Measurements from ENCODE around the gene SPATA17. TPM values are rescaled to one million over a fixed set of nuclear protein-coding genes. Genes with fewer than 3 reads are reported as not detected.

The SPATA17 gene
- total and polyA plus RNA-seq, 2 donors (not counting 3 experiments of a cell fraction or from before 2014, with no cell fraction given): not detected

GRCh38 chr1:217861658-217862057, 230.5 kb downstream of the SPATA17 start:
- no peak for DNase-seq (ENCODE audit: low read depth, low spot score)
- no peak for FAIRE-seq
- no peaks in the 10 kb centered on the region for H3K36me3 ChIP-seq (ENCODE audit: control insufficient read depth in 2 of 2, extremely low read depth in 1 of 2, insufficient read depth in 2 of 2, low read length in 2 of 2)
- no peaks in the 10 kb centered on the region for H3K9me3 ChIP-seq (replicated peaks; ENCODE audit: control insufficient read depth, insufficient read depth, low read length)
- no peak overlapping the region for H3K4me3 ChIP-seq (replicated peaks in 1 of 3; ENCODE audit: insufficient read depth in 1 of 3, low read depth in 1 of 3, low read length in 3 of 3)
- dilution Hi-C loops (cut with MboI; ENCODE audit: extremely low pct_ligation_motif_present, low sequenced_read_pairs): no loop called here
- H3K4me1 ChIP-seq (ENCODE audit: control insufficient read depth, extremely low read depth, insufficient read depth, low read length): no peaks in the 10 kb centered on the region
- POLR2A ChIA-PET: no interaction called here
- H3K9me1 ChIP-seq (replicated peaks; ENCODE audit: control insufficient read depth, extremely low read depth, insufficient read depth, low read length): no peaks in the 10 kb centered on the region
- no peaks in the 10 kb centered on the region for H4K20me1 ChIP-seq (replicated peaks; ENCODE audit: control insufficient read depth, extremely low read depth, insufficient read depth, low read length)
- H3K27me3 ChIP-seq (ENCODE audit: control insufficient read depth in 2 of 2, insufficient read depth in 2 of 2, low read length in 2 of 2): no peaks in the 10 kb centered on the region
- H2AFZ ChIP-seq (ENCODE audit: low read depth, low read length): no peak overlapping the region
- H3K9ac ChIP-seq (replicated peaks; ENCODE audit: extremely low read depth, insufficient read depth, low read length): no peak overlapping the region
- no peak overlapping the region for H3K27ac ChIP-seq (ENCODE audit: insufficient read depth, low read depth, low read length)
- TF ChIP-seq MAX (IDR thresholded peaks at IDR 0.05; ENCODE audit: insufficient read depth, insufficient read length): no peak
- TF ChIP-seq EZH2 (IDR thresholded peaks at IDR 0.05; ENCODE audit: borderline replicate concordance, low read depth, low read length, severe bottlenecking): no peak
- no peak for TF ChIP-seq CTCF (IDR thresholded peaks at IDR 0.05; ENCODE audit: extremely low read depth in 1 of 2, insufficient read depth in 1 of 2, low read depth in 1 of 2, low read length in 2 of 2)
- BruUV-seq (replicated peaks): no TSS peak
- intact Hi-C loops (cut with micrococcal nuclease): no loop called here
- CTCF ChIA-PET: no interaction called here
- H3K4me2 ChIP-seq (ENCODE audit: insufficient read depth, low read length): no peak overlapping the region
- H3K79me2 ChIP-seq (ENCODE audit: control insufficient read depth, insufficient read depth, low read length): no peaks in the 10 kb centered on the region

DNA sequence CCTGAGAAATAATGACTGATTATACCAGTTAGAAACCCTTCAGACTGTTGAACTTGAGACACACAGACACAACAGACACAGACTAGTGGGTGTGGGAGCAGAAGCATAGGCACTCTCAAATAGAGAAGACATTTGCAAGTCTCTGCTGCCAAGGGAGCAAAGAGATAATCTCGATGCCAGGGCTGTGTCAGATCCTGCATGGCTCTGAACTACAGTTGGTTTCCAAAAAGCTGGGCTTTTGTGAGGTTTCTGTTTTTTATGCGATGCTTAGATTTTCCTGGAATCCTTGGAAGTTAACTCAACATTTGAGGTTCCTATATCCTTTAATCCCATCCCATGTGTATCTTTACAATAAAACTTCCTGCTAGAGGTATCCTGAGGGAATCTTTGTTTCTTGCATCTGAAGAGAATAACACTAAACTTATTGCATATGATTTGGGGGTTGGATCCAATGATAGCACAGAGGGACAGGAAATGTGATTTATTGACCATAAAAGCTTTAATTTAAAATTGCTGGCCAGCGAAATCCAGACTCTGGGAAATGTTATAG, 236.4 kb downstream of the SPATA17 start:
- no peak for FAIRE-seq
- ChIA-PET CTCF (no interaction called here), POLR2A (no interaction called here)
- intact Hi-C loops (cut with micrococcal nuclease) (no loop called here), dilution Hi-C loops (cut with MboI; ENCODE audit: extremely low pct_ligation_motif_present, low sequenced_read_pairs) (no loop called here)
- Histone ChIP-seq H3K9me1 (replicated peaks; ENCODE audit: control insufficient read depth, extremely low read depth, insufficient read depth, low read length) (no peaks in the 10 kb centered on the region), H3K9me3 (replicated peaks; ENCODE audit: control insufficient read depth, insufficient read depth, low read length) (no peaks in the 10 kb centered on the region), H3K27ac (ENCODE audit: insufficient read depth, low read depth, low read length) (no peak overlapping the region), H3K4me3 (replicated peaks in 1 of 3; ENCODE audit: insufficient read depth in 1 of 3, low read depth in 1 of 3, low read length in 3 of 3) (no peak overlapping the region), H3K4me2 (ENCODE audit: insufficient read depth, low read length) (no peak overlapping the region), H3K36me3 (ENCODE audit: control insufficient read depth in 2 of 2, extremely low read depth in 1 of 2, insufficient read depth in 2 of 2, low read length in 2 of 2) (no peaks in the 10 kb centered on the region), H3K4me1 (ENCODE audit: control insufficient read depth, extremely low read depth, insufficient read depth, low read length) (no peaks in the 10 kb centered on the region), H2AFZ (ENCODE audit: low read depth, low read length) (no peak overlapping the region), H3K9ac (replicated peaks; ENCODE audit: extremely low read depth, insufficient read depth, low read length) (no peak overlapping the region), H3K27me3 (ENCODE audit: control insufficient read depth in 2 of 2, insufficient read depth in 2 of 2, low read length in 2 of 2) (no peaks in the 10 kb centered on the region), H4K20me1 (replicated peaks; ENCODE audit: control insufficient read depth, extremely low read depth, insufficient read depth, low read length) (no peaks in the 10 kb centered on the region), H3K79me2 (ENCODE audit: control insufficient read depth, insufficient read depth, low read length) (no peaks in the 10 kb centered on the region)
- DNase-seq (ENCODE audit: low read depth, low spot score): no peak
- TF ChIP-seq GATA2 (IDR thresholded peaks at IDR 0.05; ENCODE audit: insufficient read depth, insufficient read length, low read depth, low read length) (no peak), MYC (IDR thresholded peaks at IDR 0.05; ENCODE audit: low read depth, low read length) (no peak), EZH2 (IDR thresholded peaks at IDR 0.05; ENCODE audit: borderline replicate concordance, low read depth, low read length, severe bottlenecking) (no peak), POLR2AphosphoS5 (IDR thresholded peaks at IDR 0.05; ENCODE audit: insufficient read depth, low read depth, low read length) (no peak), POLR2A (IDR thresholded peaks at IDR 0.05; ENCODE audit: low read depth, low read length) (no peak), JUN (IDR thresholded peaks at IDR 0.05; ENCODE audit: borderline replicate concordance, insufficient read depth, insufficient read length, low read depth) (no peak), MAX (IDR thresholded peaks at IDR 0.05; ENCODE audit: insufficient read depth, insufficient read length) (no peak), CTCF (IDR thresholded peaks at IDR 0.05; ENCODE audit: extremely low read depth in 1 of 2, insufficient read depth in 1 of 2, low read depth in 1 of 2, low read length in 2 of 2) (no peak), FOS (IDR thresholded peaks at IDR 0.05; ENCODE audit: borderline replicate concordance, insufficient read depth, low read length) (no peak)
- no TSS peak for BruUV-seq (replicated peaks)
